Activated CD8-positive, alpha-beta T cell treated with anti-CD3 and anti-CD28 coated beads for 36 hours (primary cell): ENCODE data around the gene LRRC59. TPM values are rescaled to one million over a fixed set of nuclear protein-coding genes. Genes with fewer than 3 reads are reported as not detected.

Experiments used
- ATAC-seq: fragments of 200-7000 bp; cut with Tn5 transposase; one replicate; pipeline ENCODE4 v1.10.0; 2021; ENCODE audit warnings: mild to moderate bottlenecking, moderate library complexity
- CTCF ChIA-PET: fragments of 350-600 bp; sonication (Branson Sonifier 250); formaldehyde crosslinking; loops from one replicate; lab custom pipeline; 2021; ENCODE audit warnings: antibody characterized with exemption; lab: Charles Lee
- POLR2A ChIA-PET: fragments of 350-600 bp; sonication (Branson Sonifier 250); formaldehyde crosslinking; loops from one replicate; lab custom pipeline; 2021; ENCODE audit warnings: antibody characterized with exemption; lab: Charles Lee
- DNase-seq: peaks from one replicate; pipeline ENCODE4 v3.0.0-alpha.2; 2020
- H3K27ac Mint-ChIP-seq: one replicate; pipeline ENCODE4 v1.8.0; 2021; ENCODE audit warnings: mild to moderate bottlenecking, mixed read lengths
- H3K27me3 Mint-ChIP-seq: one replicate; pipeline ENCODE4 v1.8.0; 2021; ENCODE audit warnings: mixed read lengths
- H3K36me3 Mint-ChIP-seq: one replicate; pipeline ENCODE4 v1.8.0; 2021; ENCODE audit warnings: low read depth, mixed read lengths
- H3K4me1 Mint-ChIP-seq: one replicate; pipeline ENCODE4 v1.8.0; 2021; ENCODE audit warnings: low read depth, mixed read lengths
- H3K4me3 Mint-ChIP-seq: one replicate; pipeline ENCODE4 v1.8.0; 2021; ENCODE audit warnings: mild to moderate bottlenecking, moderate library complexity, mixed read lengths
- H3K9me3 Mint-ChIP-seq: one replicate; pipeline ENCODE4 v1.8.0; 2021; ENCODE audit warnings: mixed read lengths
- intact Hi-C: fragments of 100-400 bp; cut with micrococcal nuclease; formaldehyde crosslinking; loops from one replicate; pipeline ENCODE4 v1.10.0; 2022
- total RNA-seq, 2 experiments: library from RNA; stranded (reverse); gene quantifications; one replicate each; pipeline ENCODE4 v1.2.3, GENCODE V29; 2021
- TF ChIP-seq, protein P1 (sequence below): fragments of 200-600 bp; IDR thresholded peaks from one replicate; pipeline ENCODE4 v1.8.0; 2022; ENCODE audit warnings: antibody characterized with exemption, mild to moderate bottlenecking

The LRRC59 gene
- total RNA-seq, 2 experiments from 2014 or later: 70.6 to 71.0 TPM

GRCh38 chr17:50347117-50347893, 50.0 kb downstream of the LRRC59 start:
- H3K27ac Mint-ChIP-seq: peak overlapping the region; percentile 89
- no peaks in the 10 kb centered on the region for H3K36me3 Mint-ChIP-seq
- peaks cover 33% of the 10 kb centered on the region for H3K4me1 Mint-ChIP-seq
- H3K9me3 Mint-ChIP-seq: no peaks in the 10 kb centered on the region
- no peaks in the 10 kb centered on the region for H3K27me3 Mint-ChIP-seq
- H3K4me3 Mint-ChIP-seq: peak overlapping the region; percentile 91
- TF ChIP-seq, protein P1, sequence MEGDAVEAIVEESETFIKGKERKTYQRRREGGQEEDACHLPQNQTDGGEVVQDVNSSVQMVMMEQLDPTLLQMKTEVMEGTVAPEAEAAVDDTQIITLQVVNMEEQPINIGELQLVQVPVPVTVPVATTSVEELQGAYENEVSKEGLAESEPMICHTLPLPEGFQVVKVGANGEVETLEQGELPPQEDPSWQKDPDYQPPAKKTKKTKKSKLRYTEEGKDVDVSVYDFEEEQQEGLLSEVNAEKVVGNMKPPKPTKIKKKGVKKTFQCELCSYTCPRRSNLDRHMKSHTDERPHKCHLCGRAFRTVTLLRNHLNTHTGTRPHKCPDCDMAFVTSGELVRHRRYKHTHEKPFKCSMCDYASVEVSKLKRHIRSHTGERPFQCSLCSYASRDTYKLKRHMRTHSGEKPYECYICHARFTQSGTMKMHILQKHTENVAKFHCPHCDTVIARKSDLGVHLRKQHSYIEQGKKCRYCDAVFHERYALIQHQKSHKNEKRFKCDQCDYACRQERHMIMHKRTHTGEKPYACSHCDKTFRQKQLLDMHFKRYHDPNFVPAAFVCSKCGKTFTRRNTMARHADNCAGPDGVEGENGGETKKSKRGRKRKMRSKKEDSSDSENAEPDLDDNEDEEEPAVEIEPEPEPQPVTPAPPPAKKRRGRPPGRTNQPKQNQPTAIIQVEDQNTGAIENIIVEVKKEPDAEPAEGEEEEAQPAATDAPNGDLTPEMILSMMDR: no peak
- ChIA-PET CTCF (interaction anchor here (1.6 to 4.8 kb wide), 4 partner anchors 14 to 253 kb away, joined by 6 to 69 read pairs (median 6); partner anchors contain the start of genes LRRC59 and PDK2), POLR2A (interaction anchor here (1.0 to 5.3 kb wide), 10 partner anchors 8 to 131 kb away, joined by 3 to 69 read pairs (median 8); partner anchors contain the start of genes EME1, LRRC59, MRPL27 and RSAD1)
- ATAC-seq (no peak), DNase-seq (no peak)
- intact Hi-C loops: no loop called here

- ATAC-seq: peak; percentile 62
- DNase-seq: peak; percentile 69
- ChIA-PET POLR2A (interaction anchor here (0.6 to 5.3 kb wide), 15 partner anchors 9 to 199 kb away, joined by 3 to 69 read pairs (median 6); partner anchors contain the start of genes EME1, LRRC59, MRPL27 and RSAD1), CTCF (interaction anchor here (0.9 to 4.8 kb wide), 5 partner anchors 14 to 252 kb away, joined by 3 to 69 read pairs (median 6); partner anchors contain the start of genes LRRC59 and PDK2)
- H3K27me3 Mint-ChIP-seq: no peaks in the 10 kb centered on the region
- peak overlapping the region; percentile 91 for H3K4me3 Mint-ChIP-seq
- peak overlapping the region; percentile 89 for H3K27ac Mint-ChIP-seq
- no peaks in the 10 kb centered on the region for H3K36me3 Mint-ChIP-seq
- intact Hi-C loops: no loop called here
- TF ChIP-seq, protein P1: no peak
- no peaks in the 10 kb centered on the region for H3K9me3 Mint-ChIP-seq
- peaks cover 33% of the 10 kb centered on the region for H3K4me1 Mint-ChIP-seq
Measured at GRCh38 chr17:50346313-50347116, 50.8 kb downstream of the LRRC59 start.

GRCh38 chr17:50345432-50346312, 51.7 kb downstream of the LRRC59 start, which contains the start of gene XYLT2:
XYLT2 (plus strand) TSS chr17:50346126; CDS start chr17:50346141, 15 bp downstream.
- no peaks in the 10 kb centered on the region for H3K27me3 Mint-ChIP-seq
- ChIA-PET CTCF (interaction anchor here (0.9 to 4.8 kb wide), 3 partner anchors 15 to 70 kb away, joined by 3 to 69 read pairs (median 7); partner anchors contain the start of gene LRRC59), POLR2A (interaction anchor here (0.6 to 5.3 kb wide), 12 partner anchors 9 to 198 kb away, joined by 3 to 69 read pairs (median 6); partner anchors contain the start of genes EME1, LRRC59 and MRPL27)
- intact Hi-C loops: no loop called here
- H3K9me3 Mint-ChIP-seq: no peaks in the 10 kb centered on the region
- H3K27ac Mint-ChIP-seq: peak within 1 kb of the TSS; percentile 93
- peaks cover 33% of the 10 kb centered on the region for H3K4me1 Mint-ChIP-seq
- peak within 1 kb of the TSS; percentile 91 for H3K4me3 Mint-ChIP-seq
- H3K36me3 Mint-ChIP-seq: no peaks in the 10 kb centered on the region
- ATAC-seq (peak; percentile 93), DNase-seq (peak; percentile 91)
- TF ChIP-seq, protein P1: no peak

GRCh38 chr17:50344731-50345365, 52.5 kb downstream of the LRRC59 start:
- TF ChIP-seq, protein P1: no peak
- H3K4me1 Mint-ChIP-seq: peaks cover 33% of the 10 kb centered on the region
- DNase-seq (peak; percentile 15), ATAC-seq (no peak)
- H3K4me3 Mint-ChIP-seq: peak overlapping the region; percentile 78
- ChIA-PET CTCF (interaction anchor here (3.4 to 4.8 kb wide), 2 partner anchors 16 to 17 kb away, joined by 13 to 69 read pairs; no protein-coding TSS in a partner anchor), POLR2A (interaction anchor here (0.6 to 5.3 kb wide), 5 partner anchors 16 to 184 kb away, joined by 3 to 69 read pairs (median 7); partner anchors contain the start of gene LRRC59)
- peak overlapping the region; percentile 78 for H3K27ac Mint-ChIP-seq
- no peaks in the 10 kb centered on the region for H3K9me3 Mint-ChIP-seq
- no peaks in the 10 kb centered on the region for H3K36me3 Mint-ChIP-seq
- no peaks in the 10 kb centered on the region for H3K27me3 Mint-ChIP-seq
- intact Hi-C loops: no loop called here
